GM13976 (cell line): ENCODE data around the gene FILIP1.

Experiments used
- DNase-seq: peaks from one replicate; pipeline ENCODE4 v3.0.0; 2012; ENCODE audit warnings: low spot score
- in situ Hi-C: fragments of 300-500 bp; cut with MboI; formaldehyde crosslinking; loops from one replicate; pipeline ENCODE4 v1.12.0; 2022; ENCODE audit warnings: low sequenced_read_pairs, mixed read lengths, inconsistent platforms; ENCODE audit not compliant: unreplicated experiment
- TF ChIP-seq, protein P1 (sequence below): IDR thresholded peaks from 2 replicates; pipeline ENCODE4 v1.5.1; 2012; ENCODE audit warnings: borderline replicate concordance, mild to moderate bottlenecking; ENCODE audit not compliant: insufficient read depth; ENCODE audit errors: extremely low read depth, missing control alignments, control extremely low read depth

The FILIP1 gene

DNA sequence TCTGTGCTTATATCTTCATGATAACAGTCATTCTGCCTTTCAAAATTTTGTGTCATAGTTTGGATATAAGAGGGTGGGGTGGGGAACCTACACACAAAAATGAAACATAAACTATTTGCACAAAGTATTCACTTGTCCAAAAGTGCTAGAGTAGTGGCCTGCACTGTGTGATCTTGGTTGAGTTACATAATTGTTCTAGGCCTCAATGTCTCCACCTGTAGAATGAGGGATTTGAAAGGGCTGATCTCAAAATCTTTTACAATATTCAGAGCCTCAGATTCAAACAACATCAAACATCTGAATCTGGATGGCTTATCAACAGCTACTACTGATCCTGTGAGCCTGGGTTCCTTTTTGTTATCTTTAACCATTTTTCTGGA lies 144.7 kb downstream of the FILIP1 start:
- TF ChIP-seq, protein P1, sequence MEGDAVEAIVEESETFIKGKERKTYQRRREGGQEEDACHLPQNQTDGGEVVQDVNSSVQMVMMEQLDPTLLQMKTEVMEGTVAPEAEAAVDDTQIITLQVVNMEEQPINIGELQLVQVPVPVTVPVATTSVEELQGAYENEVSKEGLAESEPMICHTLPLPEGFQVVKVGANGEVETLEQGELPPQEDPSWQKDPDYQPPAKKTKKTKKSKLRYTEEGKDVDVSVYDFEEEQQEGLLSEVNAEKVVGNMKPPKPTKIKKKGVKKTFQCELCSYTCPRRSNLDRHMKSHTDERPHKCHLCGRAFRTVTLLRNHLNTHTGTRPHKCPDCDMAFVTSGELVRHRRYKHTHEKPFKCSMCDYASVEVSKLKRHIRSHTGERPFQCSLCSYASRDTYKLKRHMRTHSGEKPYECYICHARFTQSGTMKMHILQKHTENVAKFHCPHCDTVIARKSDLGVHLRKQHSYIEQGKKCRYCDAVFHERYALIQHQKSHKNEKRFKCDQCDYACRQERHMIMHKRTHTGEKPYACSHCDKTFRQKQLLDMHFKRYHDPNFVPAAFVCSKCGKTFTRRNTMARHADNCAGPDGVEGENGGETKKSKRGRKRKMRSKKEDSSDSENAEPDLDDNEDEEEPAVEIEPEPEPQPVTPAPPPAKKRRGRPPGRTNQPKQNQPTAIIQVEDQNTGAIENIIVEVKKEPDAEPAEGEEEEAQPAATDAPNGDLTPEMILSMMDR = no peak
- in situ Hi-C loops = no loop called here
- DNase-seq = no peak

- TF ChIP-seq, protein P1 = no peak
- in situ Hi-C loops = no loop called here
Observed at GRCh38 chr6:75347898-75348610, 145.5 kb downstream of the FILIP1 start.

DNA sequence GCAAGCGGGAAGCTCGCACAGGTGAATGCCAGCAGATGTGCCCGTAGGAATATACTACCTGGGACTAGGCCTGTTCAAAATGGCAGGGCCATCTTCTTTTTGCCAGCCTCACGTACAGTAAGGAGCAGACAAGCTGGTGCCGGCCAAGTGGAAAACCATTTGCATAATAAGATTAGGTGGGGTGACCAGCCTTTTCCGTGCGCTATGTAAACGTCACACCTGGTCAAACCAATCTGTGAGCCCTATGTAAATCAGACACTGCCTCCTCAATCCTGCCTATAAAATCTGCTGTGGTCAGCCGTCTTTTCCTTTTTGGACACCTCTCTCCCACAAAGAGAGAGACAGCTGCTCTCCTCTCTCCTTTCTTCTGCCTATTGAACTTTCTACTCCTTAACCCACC lies 148.2 kb downstream of the FILIP1 start:
- in situ Hi-C loops = no loop called here
- TF ChIP-seq, protein P1 = no peak
- no peak for DNase-seq

More at GRCh38 chr6:75347898-75348610, 145.5 kb downstream of the FILIP1 start:
- no peak for DNase-seq

- TF ChIP-seq, protein P1 = no peak
- in situ Hi-C loops = no loop called here
- no peak for DNase-seq
Observed at GRCh38 chr6:75344455-75344854, 149.1 kb downstream of the FILIP1 start.

- TF ChIP-seq, protein P1 = no peak
- in situ Hi-C loops = no loop called here
- no peak for DNase-seq
Observed at GRCh38 chr6:75344021-75344420, 149.6 kb downstream of the FILIP1 start.

DNA sequence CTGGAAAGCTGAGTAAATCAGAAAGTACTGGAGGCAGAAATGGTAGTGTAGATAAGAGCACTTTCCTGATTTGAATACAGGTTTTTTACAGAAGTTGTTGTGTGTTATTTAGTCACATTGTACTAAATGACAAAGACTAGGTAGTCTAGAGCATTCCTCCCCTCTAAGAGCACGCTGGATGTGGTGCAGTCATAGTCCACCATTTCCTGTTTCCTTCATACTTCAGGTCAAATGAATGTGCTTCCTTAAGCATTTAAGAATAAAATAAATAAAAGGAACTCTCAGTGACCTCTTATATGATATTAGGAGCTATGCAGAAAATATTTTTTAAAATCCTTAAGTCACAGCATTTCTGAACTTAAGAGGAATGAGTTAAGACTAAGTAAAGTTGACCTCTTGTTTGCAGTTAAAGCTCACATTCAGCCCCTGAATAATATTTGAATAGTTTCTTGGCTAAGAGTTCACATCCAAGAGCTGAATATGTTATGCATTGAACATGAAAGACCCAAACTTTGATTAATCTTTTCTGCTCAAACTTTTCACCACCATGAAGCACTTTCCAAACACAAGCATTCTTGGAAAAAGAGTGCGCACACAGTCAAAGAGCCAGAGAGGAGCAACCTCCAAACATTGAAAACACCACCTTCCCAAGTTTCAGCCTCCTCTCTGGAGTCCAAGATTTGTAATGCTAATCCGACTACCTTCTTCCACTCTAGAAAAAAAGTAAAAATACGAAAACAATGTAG lies 155.6 kb downstream of the FILIP1 start:
- DNase-seq = no peak
- TF ChIP-seq, protein P1 = no peak
- in situ Hi-C loops = no loop called here
